Lung (tissue), 12 donors: ENCODE results near the gene PDGFRA. TPM values are rescaled to one million over a fixed set of nuclear protein-coding genes. Genes with fewer than 3 reads are reported as not detected.
"Not testable (repeated sequence)": the region's sequence is repeated elsewhere in the genome, so short reads cannot be mapped to it uniquely, and the experiment has no call there.

Experiments used
- ATAC-seq: fragments of 200-7000 bp; cut with Tn5 transposase; one replicate; pipeline ENCODE4 v1.9.1; 2020; ENCODE audit warnings: moderate number of reproducible peaks; ENCODE audit not compliant: insufficient read depth, low FRiP score
- DNase-seq, 3 donors: peaks; one replicate each; pipeline ENCODE4 v3.0.0-alpha.2; 2013 to 2017
- H3K27ac ChIP-seq, 2 donors: one replicate each; pipeline ENCODE4 v1.5.1; 2013; ENCODE audit warnings: mild to moderate bottlenecking in 2 of 2, moderate library complexity in 2 of 2, control low read depth in 1 of 2, inconsistent platforms in 1 of 2, low read depth in 1 of 2, low read length in 1 of 2
- H3K27me3 ChIP-seq, 3 donors: one replicate each; pipeline ENCODE4 v1.5.1; 2013; ENCODE audit warnings: low read length in 2 of 3; ENCODE audit not compliant: control insufficient read depth in 3 of 3, insufficient read depth in 3 of 3
- H3K36me3 ChIP-seq, 4 donors: one replicate each; pipeline ENCODE4 v1.5.1; 2013; ENCODE audit warnings: low read length in 4 of 4, mild to moderate bottlenecking in 1 of 4, moderate library complexity in 1 of 4; ENCODE audit not compliant: control insufficient read depth in 4 of 4, insufficient read depth in 4 of 4
- H3K4me1 ChIP-seq, 5 donors: one replicate each; pipeline ENCODE4 v1.5.1; 2013; ENCODE audit warnings: low read length in 5 of 5, mild to moderate bottlenecking in 2 of 5, moderate library complexity in 1 of 5; ENCODE audit not compliant: control insufficient read depth in 5 of 5, insufficient read depth in 5 of 5
- H3K4me3 ChIP-seq: one replicate; pipeline ENCODE4 v1.5.1; 2013; ENCODE audit warnings: mild to moderate bottlenecking, control low read depth, moderate library complexity
- H3K9ac ChIP-seq, 2 donors: one replicate each; pipeline ENCODE4 v1.5.1; 2013; ENCODE audit warnings: low read length in 2 of 2, control low read depth in 1 of 2; ENCODE audit not compliant: insufficient read depth in 1 of 2
- H3K9me3 ChIP-seq, 4 donors: one replicate each; pipeline ENCODE4 v1.5.1; 2013; ENCODE audit warnings: low read length in 3 of 4, mild to moderate bottlenecking in 1 of 4, moderate library complexity in 1 of 4; ENCODE audit not compliant: control insufficient read depth in 4 of 4, insufficient read depth in 3 of 4
- CTCF ChIP-seq: IDR thresholded peaks from 2 replicates; pipeline ENCODE4 v1.5.1; 2012; ENCODE audit warnings: mild to moderate bottlenecking; ENCODE audit errors: control extremely low read depth, extremely low read depth
- WGBS, 2 donors: extraction: QIAGEN DNeasy Blood & Tissue Kit; methylation state at CpG; one replicate each; pipeline ENCODE4 v1.1.7; 2013; 5-methylcytosine and 5-hydroxymethylcytosine counted together
- polyA plus RNA-seq, 2 donors: library from polyadenylated mRNA; stranded (reverse); fragments of 200-250 nt; gene quantifications; one replicate each; pipeline ENCODE4 v1.2.1, GENCODE V29; 2013
- total RNA-seq, 2 donors: library from RNA; depleted of rRNA in 1 of 2; stranded (reverse); fragments of >200 nt in 1 of 2; gene quantifications; one replicate each; pipeline ENCODE4 v1.2.1, GENCODE V29; 2014 to 2021
- donor health status: control.
- donor health status: control.
- donor health status: Bipolar disorder and iron deficiency.
- donor health status: healthy.
- donor health status: DM: yes; HTN: yes; CAD: no.

PDGFRA gene
- total and polyA plus RNA-seq, 4 donors = 8.1 to 151 (median 65.6) TPM

GRCh38 chr4:54233277-54233696 is 4.2 kb downstream of the PDGFRA start:
- peaks cover 0 to 25% (median 8%) of the 10 kb centered on the region in 5 donors for H3K4me1 ChIP-seq
- DNase-seq (peak; percentile 89 to 91 (median 90)), ATAC-seq (peak; percentile 89)
- peak; percentile 76 for TF ChIP-seq CTCF
- 0% methylated on average over 34 to 43 of the region's 43 CpGs for WGBS, 2 donors
- peak overlapping the region; percentile 21 for H3K4me3 ChIP-seq
- H3K36me3 ChIP-seq = peaks cover 0 to 10% (median 0%) of the 10 kb centered on the region in 4 donors
- H3K27me3 ChIP-seq = peaks cover 0 to 27% (median 7%) of the 10 kb centered on the region in 3 donors
- H3K9ac ChIP-seq = no peak overlapping the region
- H3K27ac ChIP-seq = peak overlapping the region; percentile 7 to 79
- H3K9me3 ChIP-seq = peaks cover 0 to 2% (median 0%) of the 10 kb centered on the region in 4 donors

- ATAC-seq (peak; percentile 64), DNase-seq (peak; percentile 84 to 92 (median 91))
- peak overlapping the region in 1 of 2 donors; percentile 61 for H3K9ac ChIP-seq
- WGBS, 2 donors = 0 to 1% methylated on average over 67 of the region's 67 CpGs
- peak; percentile 89 for TF ChIP-seq CTCF
- H3K27me3 ChIP-seq = peaks cover 0 to 21% (median 7%) of the 10 kb centered on the region in 3 donors
- peaks cover 0 to 10% (median 0%) of the 10 kb centered on the region in 4 donors for H3K36me3 ChIP-seq
- peaks cover 0 to 22% (median 8%) of the 10 kb centered on the region in 5 donors for H3K4me1 ChIP-seq
- H3K27ac ChIP-seq = peak overlapping the region; percentile 7 to 79
- peak overlapping the region; percentile 18 for H3K4me3 ChIP-seq
- H3K9me3 ChIP-seq = peaks cover 0 to 2% (median 0%) of the 10 kb centered on the region in 4 donors
Observed at GRCh38 chr4:54233697-54234496, 4.8 kb downstream of the PDGFRA start.

GRCh38 chr4:54234497-54235205 is 5.6 kb downstream of the PDGFRA start:
- Histone ChIP-seq H3K27me3 (peaks cover 0 to 14% (median 7%) of the 10 kb centered on the region in 3 donors), H3K4me1 (peaks cover 0 to 22% (median 8%) of the 10 kb centered on the region in 5 donors), H3K9ac (peak overlapping the region in 1 of 2 donors; percentile 61), H3K36me3 (peaks cover 0 to 10% (median 0%) of the 10 kb centered on the region in 4 donors), H3K27ac (no peak overlapping the region), H3K4me3 (no peak overlapping the region), H3K9me3 (peaks cover 0 to 2% (median 0%) of the 10 kb centered on the region in 4 donors)
- no peak for ATAC-seq
- peak in 2 of 3 donors; percentile 21 to 23 for DNase-seq
- TF ChIP-seq CTCF = no peak
- WGBS, 2 donors = 24 to 26% methylated on average over 10 of the region's 10 CpGs

GRCh38 chr4:54236316-54236715 is 7.2 kb downstream of the PDGFRA start:
- not testable (repeated sequence) for H3K4me3 ChIP-seq, DNase-seq

More at GRCh38 chr4:54236316-54236715, 7.2 kb downstream of the PDGFRA start:
- peaks cover 0 to 12% (median 0%) of the 10 kb centered on the region in 4 donors for H3K36me3 ChIP-seq
- H3K9me3 ChIP-seq, H3K9ac ChIP-seq, H3K27ac ChIP-seq, ATAC-seq: not testable (repeated sequence)
- H3K4me1 ChIP-seq = peaks cover 0 to 22% (median 2%) of the 10 kb centered on the region in 5 donors
- H3K27me3 ChIP-seq = peaks cover 0 to 10% (median 0%) of the 10 kb centered on the region in 3 donors
- 82 to 94% methylated on average over 7 of the region's 7 CpGs for WGBS, 2 donors
